Psoas muscle (tissue), 8 donors: ENCODE measurements around the gene ABRAXAS1. TPM values are rescaled to one million over a fixed set of nuclear protein-coding genes. Genes with fewer than 3 reads are reported as not detected.

ENCODE experiments used
- ATAC-seq, 4 donors: fragments of 200-7000 bp; cut with Tn5 transposase; one replicate each; pipeline ENCODE4 v1.9.1; 2020; ENCODE audit warnings: moderate library complexity in 3 of 4, mild to moderate bottlenecking in 2 of 4
- DNase-seq, 2 donors: peaks; one replicate each; pipeline ENCODE4 v3.0.0-alpha.2; 2020
- H3K27ac ChIP-seq: fragments of 200-600 bp; one replicate; pipeline ENCODE4 v1.8.0; 2022
- H3K27me3 ChIP-seq, 3 donors: fragments of 200-600 bp in 1 of 3; one replicate each; pipeline versions ENCODE4 v1.6.1 to v1.8.0; 2013 to 2022; ENCODE audit warnings: low read length in 2 of 3, mild to moderate bottlenecking in 2 of 3, moderate library complexity in 1 of 3; ENCODE audit not compliant: insufficient read depth in 3 of 3
- H3K36me3 ChIP-seq, 2 donors: fragments of 200-600 bp in 1 of 2; one replicate each; pipeline versions ENCODE4 v1.6.1 to v1.8.0; 2013 to 2022; ENCODE audit warnings: low read depth in 1 of 2, mild to moderate bottlenecking in 1 of 2, moderate library complexity in 1 of 2; ENCODE audit not compliant: insufficient read depth in 1 of 2
- H3K4me1 ChIP-seq: fragments of 200-600 bp; one replicate; pipeline ENCODE4 v1.8.0; 2022
- H3K4me3 ChIP-seq: fragments of 200-600 bp; one replicate; pipeline ENCODE4 v1.8.0; 2022; ENCODE audit warnings: mild to moderate bottlenecking
- H3K9me3 ChIP-seq: fragments of 200-600 bp; one replicate; pipeline ENCODE4 v1.8.0; 2022
- WGBS, 3 donors: extraction: QIAGEN DNeasy Blood & Tissue Kit; methylation state at CpG; one replicate each; pipeline versions ENCODE4 v1.1.6 to v1.1.7; 2013; 5-methylcytosine and 5-hydroxymethylcytosine counted together
- intact Hi-C, 2 donors: fragments of 100-400 bp; cut with DNase I; formaldehyde crosslinking; loops; one replicate each; pipeline versions ENCODE4 v1.11.0 to v1.14.2; 2022
- polyA plus RNA-seq, 3 donors: library from polyadenylated mRNA; stranded (reverse); fragments of 200-250 nt; gene quantifications; one replicate each; pipeline ENCODE4 v1.2.3, GENCODE V29; 2013
- total RNA-seq, 4 donors: library from RNA; stranded (reverse); fragmentation: NEBNext Ultra II Directional in 2 of 4; extraction: Animal tissue kit (Norgen Biotek cat#: 25700) in 2 of 4; gene quantifications; one replicate each; pipeline versions ENCODE4 v1.2.1 to v1.2.4, GENCODE V29; 2021 to 2023
- TF ChIP-seq, protein P1 (sequence below): fragments of 200-600 bp; IDR thresholded peaks from one replicate; pipeline ENCODE4 v1.8.0; 2022; ENCODE audit warnings: antibody characterized with exemption
- donor health status: healthy with polysubstance abuse.
- donor health status: DM: no; HTN: no; CAD: no; lungs with moderate emphysema.
- donor health status: Bipolar disorder and iron deficiency.
- donor health status: healthy.
- donor health status: DM: yes; HTN: yes; CAD: no.
- donor health status: DM: no; HTN: no; CAD: no.
- donor health status: DM: no; HTN: no; CAD: no.
- donor health status: DM: yes; HTN: yes; CAD: no.

ABRAXAS1 gene
- total and polyA plus RNA-seq, 7 donors = 3.3 to 15.6 (median 10.2) TPM

DNA sequence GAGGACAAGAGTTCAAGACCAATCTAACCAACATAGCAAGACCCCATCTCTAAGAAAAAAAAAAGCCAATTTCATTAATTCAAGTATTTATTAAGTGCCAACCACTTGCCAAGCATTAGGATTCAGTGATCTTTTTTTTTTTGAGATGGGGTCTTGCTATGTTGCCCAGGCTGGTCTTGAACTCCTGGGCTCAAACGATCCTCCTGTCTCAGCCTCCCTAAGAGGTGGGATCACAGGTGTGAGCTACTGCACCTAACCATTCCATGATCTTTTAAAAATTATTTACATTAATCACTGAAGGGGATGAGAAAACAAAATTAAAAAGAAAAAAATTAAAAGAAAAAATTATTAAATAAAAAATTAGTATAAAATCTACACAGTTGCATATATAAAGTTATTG, 53.7 kb downstream of the ABRAXAS1 start:
- ATAC-seq = no peak
- peaks cover 0 to 85% of the 10 kb centered on the region in 2 donors for H3K36me3 ChIP-seq
- TF ChIP-seq, protein P1, sequence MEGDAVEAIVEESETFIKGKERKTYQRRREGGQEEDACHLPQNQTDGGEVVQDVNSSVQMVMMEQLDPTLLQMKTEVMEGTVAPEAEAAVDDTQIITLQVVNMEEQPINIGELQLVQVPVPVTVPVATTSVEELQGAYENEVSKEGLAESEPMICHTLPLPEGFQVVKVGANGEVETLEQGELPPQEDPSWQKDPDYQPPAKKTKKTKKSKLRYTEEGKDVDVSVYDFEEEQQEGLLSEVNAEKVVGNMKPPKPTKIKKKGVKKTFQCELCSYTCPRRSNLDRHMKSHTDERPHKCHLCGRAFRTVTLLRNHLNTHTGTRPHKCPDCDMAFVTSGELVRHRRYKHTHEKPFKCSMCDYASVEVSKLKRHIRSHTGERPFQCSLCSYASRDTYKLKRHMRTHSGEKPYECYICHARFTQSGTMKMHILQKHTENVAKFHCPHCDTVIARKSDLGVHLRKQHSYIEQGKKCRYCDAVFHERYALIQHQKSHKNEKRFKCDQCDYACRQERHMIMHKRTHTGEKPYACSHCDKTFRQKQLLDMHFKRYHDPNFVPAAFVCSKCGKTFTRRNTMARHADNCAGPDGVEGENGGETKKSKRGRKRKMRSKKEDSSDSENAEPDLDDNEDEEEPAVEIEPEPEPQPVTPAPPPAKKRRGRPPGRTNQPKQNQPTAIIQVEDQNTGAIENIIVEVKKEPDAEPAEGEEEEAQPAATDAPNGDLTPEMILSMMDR = no peak
- intact Hi-C loops = no loop called here
- no peaks in the 10 kb centered on the region for H3K27me3 ChIP-seq
- H3K4me1 ChIP-seq = no peaks in the 10 kb centered on the region
- H3K4me3 ChIP-seq = no peak overlapping the region
- no peak overlapping the region for H3K27ac ChIP-seq
- no peak for DNase-seq
- no peaks in the 10 kb centered on the region for H3K9me3 ChIP-seq
- WGBS, 3 donors = 95 to 100% (median 97%) methylated on average over 1 of the region's 1 CpG

DNA sequence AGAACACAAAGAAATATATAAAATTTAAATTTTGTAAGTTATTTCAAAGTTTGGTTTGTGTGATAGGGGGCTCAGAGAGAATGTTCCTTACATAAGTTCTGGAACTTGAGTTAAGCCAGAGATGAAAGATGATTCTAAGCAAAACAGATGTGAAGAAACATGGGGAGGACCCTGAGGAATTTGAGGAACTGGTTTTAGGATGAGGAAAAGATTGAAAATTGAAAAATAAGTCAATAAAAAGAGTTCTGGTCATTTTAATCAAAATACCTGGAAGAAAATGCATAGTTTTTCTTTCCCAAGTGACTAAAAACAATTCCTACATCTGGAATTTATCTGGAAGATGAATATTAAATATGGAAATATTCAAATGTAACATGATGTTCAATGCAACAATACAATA, 66.7 kb downstream of the ABRAXAS1 start:
- no peak overlapping the region for H3K4me3 ChIP-seq
- H3K4me1 ChIP-seq = no peaks in the 10 kb centered on the region
- TF ChIP-seq, protein P1 = no peak
- no peaks in the 10 kb centered on the region for H3K27me3 ChIP-seq
- ATAC-seq (no peak), DNase-seq (no peak)
- no peak overlapping the region for H3K27ac ChIP-seq
- intact Hi-C loops = no loop called here
- H3K36me3 ChIP-seq = peaks cover 2 to 89% of the 10 kb centered on the region in 2 donors
- no peaks in the 10 kb centered on the region for H3K9me3 ChIP-seq

DNA sequence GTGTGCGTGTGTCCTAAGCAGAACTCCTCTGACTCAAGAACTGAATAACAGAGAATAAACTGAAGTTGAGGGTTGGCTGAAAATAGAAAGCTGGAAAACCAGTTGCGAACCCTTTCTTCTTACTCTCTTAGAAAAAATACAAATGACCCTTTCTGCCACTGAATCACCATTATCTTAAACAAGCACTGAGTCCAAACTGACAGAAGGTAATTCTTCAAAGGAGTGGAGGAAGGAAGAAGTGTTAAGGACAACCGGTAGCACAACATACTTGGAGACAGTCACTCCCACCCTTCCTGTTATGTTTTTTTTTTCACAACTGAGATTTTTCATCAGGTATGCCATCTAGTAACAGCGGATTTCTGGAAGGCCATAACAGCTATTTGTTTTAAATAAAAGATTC, 67.3 kb downstream of the ABRAXAS1 start:
- TF ChIP-seq, protein P1 = no peak
- Histone ChIP-seq H3K4me1 (no peaks in the 10 kb centered on the region), H3K4me3 (no peak overlapping the region), H3K9me3 (no peaks in the 10 kb centered on the region), H3K27me3 (no peaks in the 10 kb centered on the region), H3K27ac (no peak overlapping the region), H3K36me3 (peaks cover 2 to 89% of the 10 kb centered on the region in 2 donors)
- 90 to 93% (median 92%) methylated on average over 4 of the region's 4 CpGs for WGBS, 3 donors
- no peak for DNase-seq
- intact Hi-C loops = no loop called here
- ATAC-seq = no peak

DNA sequence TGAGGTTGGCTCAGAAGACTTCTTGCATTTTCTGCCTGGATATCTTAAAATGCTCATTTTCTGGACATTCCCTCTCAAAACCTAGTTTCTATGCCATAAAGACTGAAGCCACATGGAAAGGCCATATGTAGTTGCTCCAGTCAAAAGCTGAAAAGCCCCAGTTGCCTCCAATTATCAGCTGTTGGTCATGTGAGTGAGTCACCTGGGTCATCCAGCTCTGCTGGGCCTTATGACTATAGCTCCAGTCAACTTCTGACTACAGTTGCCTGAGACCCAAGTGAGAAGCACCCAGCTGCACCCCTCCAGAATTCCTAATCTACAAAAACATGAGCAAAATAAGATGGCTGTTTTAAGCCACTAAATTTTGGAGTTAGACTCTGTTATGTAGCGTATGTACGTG, 71.2 kb downstream of the ABRAXAS1 start:
- Histone ChIP-seq H3K36me3 (peaks cover 0 to 85% of the 10 kb centered on the region in 2 donors), H3K27me3 (no peaks in the 10 kb centered on the region), H3K4me3 (no peak overlapping the region), H3K9me3 (no peaks in the 10 kb centered on the region), H3K4me1 (no peaks in the 10 kb centered on the region), H3K27ac (no peak overlapping the region)
- intact Hi-C loops = no loop called here
- ATAC-seq = no peak
- 98 to 100% (median 98%) methylated on average over 2 of the region's 2 CpGs for WGBS, 3 donors
- TF ChIP-seq, protein P1 = no peak
- DNase-seq = no peak

Other genes starting within 250 kb of the ABRAXAS1 start
- 10 to 100 TPM; 11.6 to 29.1 (median 20.3) TPM for gene COQ2, start 200.3 kb downstream of the ABRAXAS1 start, total RNA-seq
- gene COQ2, start 200.3 kb downstream of the ABRAXAS1 start, polyA plus RNA-seq = 10 to 100 TPM in 1 of 3 donors, 1 to 10 TPM in 2; 6.4 to 12.4 (median 7.6) TPM
- gene HPSE, start 150.3 kb downstream of the ABRAXAS1 start, total RNA-seq = under 1 TPM; 0.34 to 0.64 (median 0.43) TPM
- under 1 TPM; 0.06 to 0.13 (median 0.08) TPM for gene HPSE, start 150.3 kb downstream of the ABRAXAS1 start, polyA plus RNA-seq
- gene HELQ, start 29.3 kb downstream of the ABRAXAS1 start, total RNA-seq = 10 to 100 TPM; 14.1 to 19.1 (median 17.3) TPM
- 10 to 100 TPM in 1 of 3 donors, 1 to 10 TPM in 2; 7.4 to 20.9 (median 7.4) TPM for gene HELQ, start 29.3 kb downstream of the ABRAXAS1 start, polyA plus RNA-seq
- 10 to 100 TPM; 38.2 to 60.1 (median 46.1) TPM for gene MRPS18C, start 29.0 kb downstream of the ABRAXAS1 start, total RNA-seq
- 10 to 100 TPM; 35.6 to 78.4 (median 50.3) TPM for gene MRPS18C, start 29.0 kb downstream of the ABRAXAS1 start, polyA plus RNA-seq
- gene GPAT3, start 51.0 kb upstream of the ABRAXAS1 start, total RNA-seq = 10 to 100 TPM; 18.9 to 55.5 (median 32.6) TPM
- 100 to 1,000 TPM in 1 of 3 donors, 10 to 100 TPM in 2; 42.0 to 108 (median 49.2) TPM for gene GPAT3, start 51.0 kb upstream of the ABRAXAS1 start, polyA plus RNA-seq